Liver (tissue), 9 donors: ENCODE results near the gene TASOR2. TPM values are rescaled to one million over a fixed set of nuclear protein-coding genes. Genes with fewer than 3 reads are reported as not detected.

Experiments used
- DNase-seq: peaks from one replicate; pipeline ENCODE4 v3.0.0-alpha.2; 2017; ENCODE audit warnings: low spot score
- H3K27ac ChIP-seq, 2 donors: one replicate each; pipeline ENCODE4 v1.7.0; 2013; ENCODE audit warnings: inconsistent platforms in 2 of 2, low read length in 2 of 2, control low read depth in 1 of 2, low read depth in 1 of 2, mild to moderate bottlenecking in 1 of 2
- H3K27me3 ChIP-seq, 4 donors: one replicate each; pipeline versions ENCODE4 v1.6.1 to v1.7.0; 2013; ENCODE audit warnings: low read length in 3 of 4, inconsistent platforms in 1 of 4, mild to moderate bottlenecking in 1 of 4, moderate library complexity in 1 of 4; ENCODE audit not compliant: control insufficient read depth in 4 of 4, insufficient read depth in 4 of 4
- H3K36me3 ChIP-seq, 4 donors: one replicate each; pipeline versions ENCODE4 v1.6.1 to v1.7.0; 2013; ENCODE audit warnings: low read length in 3 of 4, mild to moderate bottlenecking in 3 of 4, low read depth in 1 of 4, moderate library complexity in 1 of 4; ENCODE audit not compliant: control insufficient read depth in 4 of 4, insufficient read depth in 3 of 4
- H3K4me1 ChIP-seq, 4 donors: one replicate each; pipeline versions ENCODE4 v1.6.1 to v1.7.0; 2013; ENCODE audit warnings: low read length in 3 of 4, mild to moderate bottlenecking in 3 of 4, moderate library complexity in 1 of 4; ENCODE audit not compliant: control insufficient read depth in 4 of 4, insufficient read depth in 4 of 4
- H3K4me3 ChIP-seq, 3 donors: one replicate each; pipeline versions ENCODE4 v1.6.1 to v1.7.0; 2013; ENCODE audit warnings: low read length in 3 of 3, control low read depth in 1 of 3, low read depth in 1 of 3, mild to moderate bottlenecking in 1 of 3
- H3K9ac ChIP-seq, 2 donors: one replicate each; pipeline ENCODE4 v1.7.0; 2013; ENCODE audit warnings: low read length in 2 of 2, mild to moderate bottlenecking in 2 of 2, moderate library complexity in 2 of 2, control low read depth in 1 of 2, low read depth in 1 of 2
- H3K9me3 ChIP-seq, 4 donors: one replicate each; pipeline versions ENCODE4 v1.6.1 to v1.7.0; 2013; ENCODE audit warnings: low read length in 3 of 4; ENCODE audit not compliant: control insufficient read depth in 4 of 4
- ATF3 ChIP-seq: IDR thresholded peaks from 2 replicates; pipeline ENCODE4 v1.6.1; 2016; ENCODE audit warnings: antibody characterized with exemption
- CTCF ChIP-seq: fragments of 150-350 bp; IDR thresholded peaks from 2 replicates; pipeline ENCODE4 v1.5.1; 2017; ENCODE audit warnings: improper control_type of control experiment, low read depth, low read length; ENCODE audit not compliant: missing input control
- EGR1 ChIP-seq, 2 donors: IDR thresholded peaks; 2 replicates each; pipeline ENCODE4 v1.6.1; 2016 to 2018; ENCODE audit warnings: antibody characterized with exemption in 2 of 2, low read depth in 2 of 2
- FOXA1 ChIP-seq: IDR thresholded peaks from 2 replicates; pipeline ENCODE4 v1.6.1; 2016; ENCODE audit warnings: antibody characterized with exemption
- FOXA2 ChIP-seq: IDR thresholded peaks from 2 replicates; pipeline ENCODE4 v1.6.1; 2016; ENCODE audit warnings: antibody characterized with exemption
- GABPA ChIP-seq, 2 donors: IDR thresholded peaks in 1 of 2; conservative IDR thresholded peaks in 1 of 2; 2 replicates each; pipeline ENCODE4 v1.6.1; 2016; ENCODE audit warnings: antibody characterized with exemption in 2 of 2, mild to moderate bottlenecking in 1 of 2, moderate library complexity in 1 of 2
- HNF4A ChIP-seq, 2 donors: conservative IDR thresholded peaks; 2 replicates each; pipeline ENCODE4 v1.6.1; 2016; ENCODE audit warnings: antibody characterized with exemption in 2 of 2, mild to moderate bottlenecking in 2 of 2
- HNF4G ChIP-seq: IDR thresholded peaks from 2 replicates; pipeline ENCODE4 v1.6.1; 2016; ENCODE audit warnings: antibody characterized with exemption
- JUND ChIP-seq, 2 donors: IDR thresholded peaks; 2 replicates each; pipeline ENCODE4 v1.6.1; 2016; ENCODE audit warnings: antibody characterized with exemption in 2 of 2
- NR2F2 ChIP-seq: IDR thresholded peaks from 2 replicates; pipeline ENCODE4 v1.6.1; 2016; ENCODE audit warnings: antibody characterized with exemption
- RAD21 ChIP-seq, 2 donors: IDR thresholded peaks; 2 replicates each; pipeline ENCODE4 v1.6.1; 2016; ENCODE audit warnings: antibody characterized with exemption in 2 of 2, mild to moderate bottlenecking in 2 of 2
- REST ChIP-seq: IDR thresholded peaks from 2 replicates; pipeline ENCODE4 v1.6.1; 2016; ENCODE audit warnings: antibody characterized with exemption, mild to moderate bottlenecking
- RXRA ChIP-seq, 2 donors: IDR thresholded peaks; 2 replicates each; pipeline ENCODE4 v1.6.1; 2017 to 2018; ENCODE audit warnings: antibody characterized with exemption in 2 of 2, mild to moderate bottlenecking in 1 of 2
- SP1 ChIP-seq: IDR thresholded peaks from 2 replicates; pipeline ENCODE4 v1.6.1; 2018; ENCODE audit warnings: antibody characterized with exemption, mild to moderate bottlenecking
- TAF1 ChIP-seq: conservative IDR thresholded peaks from 2 replicates; pipeline ENCODE4 v1.6.1; 2016; ENCODE audit warnings: antibody characterized with exemption, mild to moderate bottlenecking
- YY1 ChIP-seq: IDR thresholded peaks from 2 replicates; pipeline ENCODE4 v1.6.1; 2016; ENCODE audit warnings: antibody characterized with exemption, mild to moderate bottlenecking
- ZBTB33 ChIP-seq: IDR thresholded peaks from 2 replicates; pipeline ENCODE4 v1.6.1; 2016; ENCODE audit warnings: antibody characterized with exemption
- WGBS: extraction: QIAGEN DNeasy Blood & Tissue Kit; methylation state at CpG from one replicate; pipeline ENCODE4 v1.1.7; 2013; 5-methylcytosine and 5-hydroxymethylcytosine counted together
- polyA plus RNA-seq, 2 donors: library from polyadenylated mRNA; stranded (reverse) in 1 of 2; unstranded in 1 of 2; fragments of 200-250 nt in 1 of 2; fragments of >200 nt in 1 of 2; fragmentation: Nextera tagmentation in 1 of 2; extraction: Ambion mirVana in 1 of 2; gene quantifications; one replicate each; pipeline versions ENCODE4 v1.2.1 to v1.2.3, GENCODE V29; 2013 to 2015
- total RNA-seq, 2 donors: library from RNA; depleted of rRNA; stranded (reverse); fragments of >200 nt; gene quantifications; one replicate each; pipeline ENCODE4 v1.2.3, GENCODE V29; 2014
- TF ChIP-seq, protein P1 (sequence below): IDR thresholded peaks from 2 replicates; pipeline ENCODE4 v1.6.1; 2016; ENCODE audit warnings: antibody characterized with exemption
- donor health status: healthy.
- donor health status: healthy.
- donor health status: healthy.
- donor health status: healthy.
- donor health status: healthy.

The TASOR2 gene
- total and polyA plus RNA-seq, 4 donors, result 7.6 to 40.3 (median 14.2) TPM

- Histone ChIP-seq H3K36me3 (no peaks in the 10 kb centered on the region), H3K9me3 (no peaks in the 10 kb centered on the region), H3K9ac (peak within 1 kb of the TSS; percentile 31 to 60), H3K4me3 (peak within 1 kb of the TSS; percentile 83 to 93 (median 87)), H3K27ac (peak within 1 kb of the TSS; percentile 58 to 83), H3K4me1 (peaks cover under 1 to 33% (median 20%) of the 10 kb centered on the region in 4 donors), H3K27me3 (no peaks in the 10 kb centered on the region)
- peak; percentile 76 for DNase-seq
- TF ChIP-seq HNF4A (conservative IDR thresholded peaks at IDR 0.05) (no peak), REST (no peak), GABPA (IDR thresholded peaks at IDR 0.05 in 1 of 2, conservative IDR thresholded peaks at IDR 0.05 in 1 of 2) (no peak), JUND (IDR thresholded peaks at IDR 0.05) (no peak), SP1 (no peak), RXRA (IDR thresholded peaks at IDR 0.05) (no peak), RAD21 (IDR thresholded peaks at IDR 0.05) (no peak), ZBTB33 (no peak), HNF4G (no peak), FOXA1 (no peak), NR2F2 (no peak), ATF3 (no peak), TAF1 (no peak), EGR1 (IDR thresholded peaks at IDR 0.05; ENCODE audit: low read depth in 2 of 2) (no peak), FOXA2 (no peak), CTCF (no peak), YY1 (no peak)
- TF ChIP-seq, protein P1, sequence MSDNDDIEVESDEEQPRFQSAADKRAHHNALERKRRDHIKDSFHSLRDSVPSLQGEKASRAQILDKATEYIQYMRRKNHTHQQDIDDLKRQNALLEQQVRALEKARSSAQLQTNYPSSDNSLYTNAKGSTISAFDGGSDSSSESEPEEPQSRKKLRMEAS, result no peak
- WGBS, result under 1% methylated on average over 112 of the region's 112 CpGs
These were observed 18.4 kb upstream of the TASOR2 start, which contains the start of gene ASB13 for GRCh38 chr10:5666008-5666840. Gene ASB13, minus strand, starts transcription at chr10:5666595. Its CDS starts 44 bp downstream, at chr10:5666551.
